Dermis microvascular lymphatic vessel endothelial cell (primary cell): ENCODE measurements around the gene GGTA1. TPM values are rescaled to one million over a fixed set of nuclear protein-coding genes. Genes with fewer than 3 reads are reported as not detected.
"Not testable (repeated sequence)": the region's sequence is repeated elsewhere in the genome, so short reads cannot be mapped to it uniquely, and the experiment has no call there.

ENCODE experiments used
- DNase-seq, 2 donors: peaks; one replicate each; pipeline versions ENCODE4 v3.0.0 to v3.0.0-alpha.2; 2010; ENCODE audit warnings: low read depth in 2 of 2
- total RNA-seq: library from RNA; depleted of rRNA; stranded (reverse); fragments of >200 nt; gene quantifications from 2 replicates; pipeline ENCODE4 v1.2.1, GENCODE V29; 2014

GGTA1 gene
- total RNA-seq: 4.9 and 13.4 TPM in 2 replicates

- peak; percentile 43 to 73 for DNase-seq
These were observed at the start of gene GGTA1 for GRCh38 chr9:121499427-121500164. TSS of gene GGTA1 (minus strand) at chr9:121499844. CDS start at chr9:121467922, 31,922 bp downstream.

- DNase-seq: no peak
These were observed 49.0 kb upstream of the GGTA1 start for GRCh38 chr9:121548666-121549065.

GRCh38 chr9:121545875-121546423, 46.3 kb upstream of the GGTA1 start:
- peak; percentile 80 to 93 for DNase-seq

GRCh38 chr9:121545150-121545874, 45.7 kb upstream of the GGTA1 start:
- DNase-seq: no peak

- DNase-seq: no peak
These were observed 42.4 kb upstream of the GGTA1 start for GRCh38 chr9:121542025-121542424.

- no peak for DNase-seq
These were observed 41.6 kb upstream of the GGTA1 start for GRCh38 chr9:121541256-121541655.

GRCh38 chr9:121538221-121538620, 38.6 kb upstream of the GGTA1 start:
- DNase-seq: peak; percentile 18 to 25

GRCh38 chr9:121537283-121537682, 37.6 kb upstream of the GGTA1 start:
- DNase-seq: no peak

- no peak for DNase-seq
These were observed 33.2 kb upstream of the GGTA1 start for GRCh38 chr9:121532881-121533280.

GRCh38 chr9:121529237-121529987, 29.8 kb upstream of the GGTA1 start:
- peak; percentile 99 to 100 for DNase-seq

GRCh38 chr9:121528642-121529041, 29.0 kb upstream of the GGTA1 start:
- no peak for DNase-seq

- DNase-seq: no peak
These were observed 27.7 kb upstream of the GGTA1 start for GRCh38 chr9:121527371-121527770.

GRCh38 chr9:121519688-121520087, 20.0 kb upstream of the GGTA1 start:
- DNase-seq: not testable (repeated sequence)

- no peak for DNase-seq
These were observed 19.0 kb upstream of the GGTA1 start for GRCh38 chr9:121518634-121519033.

- DNase-seq: not testable (repeated sequence)
These were observed 13.5 kb upstream of the GGTA1 start for GRCh38 chr9:121513166-121513565.

- peak; percentile 80 to 91 for DNase-seq
These were observed 11.3 kb upstream of the GGTA1 start for GRCh38 chr9:121510766-121511550.

GRCh38 chr9:121509180-121509579, 9.5 kb upstream of the GGTA1 start:
- DNase-seq: no peak

GRCh38 chr9:121508415-121508814, 8.8 kb upstream of the GGTA1 start:
- no peak for DNase-seq

- DNase-seq: no peak
These were observed 6.5 kb upstream of the GGTA1 start for GRCh38 chr9:121505903-121506735.

- no peak for DNase-seq
These were observed 3.8 kb upstream of the GGTA1 start for GRCh38 chr9:121503444-121503843.
